Endothelial cell of umbilical vein (primary cell): ENCODE results near the gene CCDC188. TPM values are rescaled to one million over a fixed set of nuclear protein-coding genes. Genes with fewer than 3 reads are reported as not detected.

Source experiments
- BruUV-seq: library from RNA; stranded (reverse); fragments of 400-500 nt; replicated peaks from 2 replicates; lab custom pipeline; 2021; lab: Mats Ljungman, UMichigan
- CTCF ChIA-PET: fragments of 300-600, 350-600 bp; sonication (Branson Sonifier 250); formaldehyde crosslinking; loops from one replicate; lab custom pipeline; 2021; ENCODE audit warnings: antibody characterized with exemption, inconsistent platforms; lab: Charles Lee
- POLR2A ChIA-PET: fragments of 300-600, 350-600 bp; sonication (Branson Sonifier 250); formaldehyde crosslinking; loops from one replicate; lab custom pipeline; 2021; ENCODE audit warnings: antibody characterized with exemption, inconsistent platforms; lab: Charles Lee
- DNase-seq: peaks from one replicate; pipeline ENCODE4 v3.0.0-alpha.2; 2011; ENCODE audit warnings: low read depth, low spot score
- FAIRE-seq: peaks from 2 replicates; lab custom pipeline; 2011; peaks lifted over from hg19 to GRCh38; lab: Jason Lieb, UNC
- H2AFZ ChIP-seq: 2 replicates; pipeline ENCODE4 v1.6.0; 2012; ENCODE audit warnings: low read depth, low read length, control low read depth, inconsistent platforms
- H3K27ac ChIP-seq: 2 replicates; pipeline ENCODE4 v1.5.1; 2011; ENCODE audit warnings: low read depth, mild to moderate bottlenecking, control low read depth, low read length, moderate library complexity; ENCODE audit not compliant: insufficient read depth
- H3K27me3 ChIP-seq, 2 experiments: 2 replicates each; pipeline versions ENCODE4 v1.6.0 to v1.6.1; 2011; ENCODE audit warnings: low read length in 2 of 2, mixed read lengths in 1 of 2; ENCODE audit not compliant: control insufficient read depth in 2 of 2, insufficient read depth in 2 of 2
- H3K36me3 ChIP-seq, 2 experiments: 2 replicates in 1 of 2; 3 replicates in 1 of 2; pipeline ENCODE4 v1.5.1; 2011; ENCODE audit warnings: low read length in 2 of 2, mild to moderate bottlenecking in 1 of 2, moderate library complexity in 1 of 2; ENCODE audit not compliant: control insufficient read depth in 2 of 2, insufficient read depth in 2 of 2; ENCODE audit errors: extremely low read depth in 1 of 2
- H3K4me1 ChIP-seq: 3 replicates; pipeline ENCODE4 v1.5.1; 2011; ENCODE audit warnings: mild to moderate bottlenecking, low read length; ENCODE audit not compliant: control insufficient read depth, insufficient read depth; ENCODE audit errors: extremely low read depth
- H3K4me2 ChIP-seq: 2 replicates; pipeline ENCODE4 v1.6.1; 2011; ENCODE audit warnings: low read length, control low read depth, mixed read lengths; ENCODE audit not compliant: insufficient read depth
- H3K4me3 ChIP-seq, 3 experiments: fragments of 200-600 bp in 1 of 3; sonication (generic), shearing (Covaris generic) in 1 of 3; replicated peaks in 1 of 3; 2 replicates each; pipeline ENCODE4 v1.5.1; 2011 to 2016; ENCODE audit warnings: control low read depth in 3 of 3, low read length in 3 of 3, mild to moderate bottlenecking in 2 of 3, inconsistent platforms in 1 of 3, low read depth in 1 of 3, moderate library complexity in 1 of 3; ENCODE audit not compliant: insufficient read depth in 1 of 3
- H3K79me2 ChIP-seq: 2 replicates; pipeline ENCODE4 v1.6.0; 2012; ENCODE audit warnings: low read length, inconsistent platforms; ENCODE audit not compliant: control insufficient read depth, insufficient read depth
- H3K9ac ChIP-seq: replicated peaks from 2 replicates; pipeline ENCODE3; 2011; ENCODE audit warnings: low read length, control low read depth; ENCODE audit not compliant: insufficient read depth; ENCODE audit errors: extremely low read depth
- H3K9me1 ChIP-seq: replicated peaks from 3 replicates; pipeline ENCODE4 v1.6.0; 2011; ENCODE audit warnings: mild to moderate bottlenecking, low read length; ENCODE audit not compliant: control insufficient read depth, insufficient read depth; ENCODE audit errors: extremely low read depth
- H3K9me3 ChIP-seq: replicated peaks from 2 replicates; pipeline ENCODE4 v1.5.1; 2012; ENCODE audit warnings: low read length, inconsistent platforms; ENCODE audit not compliant: control insufficient read depth, insufficient read depth
- H4K20me1 ChIP-seq: replicated peaks from 2 replicates; pipeline ENCODE3; 2011; ENCODE audit warnings: mild to moderate bottlenecking, low read length; ENCODE audit not compliant: control insufficient read depth, insufficient read depth; ENCODE audit errors: extremely low read depth
- CTCF ChIP-seq, 2 donors: IDR thresholded peaks; 1 replicate in 1 of 2; 2 replicates in 1 of 2; pipeline ENCODE4 v1.5.1; 2011; ENCODE audit warnings: low read length in 2 of 2, mild to moderate bottlenecking in 2 of 2, moderate library complexity in 2 of 2, control low read depth in 1 of 2, inconsistent platforms in 1 of 2, low read depth in 1 of 2; ENCODE audit not compliant: insufficient read depth in 1 of 2; ENCODE audit errors: extremely low read depth in 1 of 2
- EZH2 ChIP-seq: IDR thresholded peaks from 2 replicates; pipeline ENCODE4 v1.6.1; 2012; ENCODE audit warnings: borderline replicate concordance, low read depth, mild to moderate bottlenecking, moderate library complexity, low read length, inconsistent platforms; ENCODE audit not compliant: severe bottlenecking
- FOS ChIP-seq: IDR thresholded peaks from 2 replicates; pipeline ENCODE4 v1.6.1; 2011; ENCODE audit warnings: mild to moderate bottlenecking, low read length, moderate library complexity, borderline replicate concordance; ENCODE audit not compliant: insufficient read depth
- GATA2 ChIP-seq: IDR thresholded peaks from 2 replicates; pipeline ENCODE4 v1.7.0; 2011; ENCODE audit warnings: low read depth, mild to moderate bottlenecking, moderate library complexity, mixed read lengths, low read length; ENCODE audit not compliant: insufficient read length, insufficient read depth
- JUN ChIP-seq: IDR thresholded peaks from 2 replicates; pipeline ENCODE4 v1.6.1; 2011; ENCODE audit warnings: borderline replicate concordance, low read depth; ENCODE audit not compliant: insufficient read length, insufficient read depth
- MAX ChIP-seq: IDR thresholded peaks from 2 replicates; pipeline ENCODE4 v1.6.1; 2011; ENCODE audit not compliant: insufficient read depth, insufficient read length
- MYC ChIP-seq: IDR thresholded peaks from one replicate; pipeline ENCODE4 v1.6.1; 2011; ENCODE audit warnings: mild to moderate bottlenecking, low read depth, low read length
- POLR2A ChIP-seq: IDR thresholded peaks from 2 replicates; pipeline ENCODE4 v1.6.1; 2012; ENCODE audit warnings: low read depth, mild to moderate bottlenecking, control low read depth, low read length
- POLR2AphosphoS5 ChIP-seq: IDR thresholded peaks from 2 replicates; pipeline ENCODE4 v1.6.1; 2012; ENCODE audit warnings: low read depth, mild to moderate bottlenecking, control low read depth, low read length, moderate library complexity; ENCODE audit not compliant: insufficient read depth
- dilution Hi-C: fragments of 300-500 bp; cut with MboI; formaldehyde crosslinking; loops from one replicate; pipeline ENCODE4 v1.15.0; 2019; ENCODE audit warnings: low sequenced_read_pairs; ENCODE audit not compliant: extremely low pct_ligation_motif_present
- intact Hi-C: fragments of 100-400 bp; cut with micrococcal nuclease; formaldehyde crosslinking; loops from one replicate; pipeline ENCODE4 v1.10.0; 2022
- polyA plus RNA-seq, 4 experiments: library from polyadenylated mRNA; depleted of rRNA in 3 of 4; stranded (reverse) in 3 of 4; unstranded in 1 of 4; fragments of >200 nt; gene quantifications; 2 replicates each; pipeline versions ENCODE4 v1.2.1 to v1.2.3, GENCODE V29; 2011 to 2012; ENCODE audit warnings: missing spikeins in 1 of 4
- total RNA-seq: library from RNA; stranded (reverse); gene quantifications from 2 replicates; pipeline ENCODE4 v1.2.3, GENCODE V29; 2021

CCDC188 gene
- total and polyA plus RNA-seq, 2 donors (not counting 3 experiments of a cell fraction or from before 2014, with no cell fraction given) = 9.4 to 9.8 TPM

GRCh38 chr22:20194681-20195593 is 44.1 kb upstream of the CCDC188 start:
- no peak for DNase-seq
- Histone ChIP-seq H3K9ac (no peak overlapping the region), H3K9me3 (no peaks in the 10 kb centered on the region), H3K27ac (no peak overlapping the region), H3K4me2 (no peak overlapping the region), H3K36me3 (no peaks in the 10 kb centered on the region), H3K79me2 (no peaks in the 10 kb centered on the region), H3K27me3 (no peaks in the 10 kb centered on the region), H4K20me1 (no peaks in the 10 kb centered on the region), H2AFZ (no peak overlapping the region), H3K4me3 (no peak overlapping the region), H3K4me1 (no peaks in the 10 kb centered on the region), H3K9me1 (no peaks in the 10 kb centered on the region)
- BruUV-seq = no TSS peak
- TF ChIP-seq GATA2 = no peak
- TF ChIP-seq CTCF (IDR thresholded peaks at IDR 0.05; ENCODE audit: extremely low read depth in 1 of 2, insufficient read depth in 1 of 2, low read depth in 1 of 2, low read length in 2 of 2) = no peak
- no peak for TF ChIP-seq POLR2AphosphoS5
- TF ChIP-seq POLR2A = no peak
- TF ChIP-seq FOS = no peak
- TF ChIP-seq MAX = no peak
- TF ChIP-seq JUN = no peak
- no peak for TF ChIP-seq EZH2
- no peak for TF ChIP-seq MYC
- CTCF ChIA-PET = no interaction called here
- intact Hi-C loops (no loop called here), dilution Hi-C loops (no loop called here)
- FAIRE-seq = no peak
- POLR2A ChIA-PET = no interaction called here
